Cardiac muscle cell (in vitro differentiated cells and primary cell): ENCODE data around the gene ZAR1. TPM values are rescaled to one million over a fixed set of nuclear protein-coding genes. Genes with fewer than 3 reads are reported as not detected.

Experiments used
- DNase-seq, 2 donors: peaks; one replicate each; pipeline versions ENCODE4 v3.0.0 to v3.0.0-alpha.2; 2010 to 2017; ENCODE audit warnings: low read depth in 1 of 2, low spot score in 1 of 2
- H3K27ac ChIP-seq: fragments of 200-600 bp; sonication (generic); 2 replicates; pipeline ENCODE4 v1.5.1; 2016
- H3K27me3 ChIP-seq: fragments of 200-600 bp; sonication (generic); 2 replicates; pipeline ENCODE4 v1.6.0; 2016; ENCODE audit warnings: control low read depth
- H3K36me3 ChIP-seq: fragments of 200-600 bp; sonication (generic); 2 replicates; pipeline ENCODE4 v1.5.1; 2016; ENCODE audit warnings: control low read depth
- H3K4me1 ChIP-seq: fragments of 200-600 bp; sonication (generic); 2 replicates; pipeline ENCODE4 v1.8.1; 2017; ENCODE audit warnings: low read depth, mild to moderate bottlenecking, mixed run types
- H3K4me3 ChIP-seq: fragments of 200-600 bp; sonication (generic); 2 replicates; pipeline ENCODE4 v1.5.1; 2016; ENCODE audit warnings: mild to moderate bottlenecking
- H3K9me3 ChIP-seq: fragments of 200-600 bp; sonication (generic); 2 replicates; pipeline ENCODE4 v1.5.1; 2017; ENCODE audit warnings: low read depth, mild to moderate bottlenecking, control low read depth
- polyA plus RNA-seq: library from polyadenylated mRNA; unstranded; fragments of >200 nt; fragmentation: Nextera tagmentation; extraction: Ambion mirVana; gene quantifications from 2 replicates; pipeline ENCODE4 v1.2.1, GENCODE V29; 2016
- total RNA-seq: library from RNA; depleted of rRNA; stranded (reverse); fragments of >200 nt; gene quantifications from 2 replicates; pipeline ENCODE4 v1.2.3, GENCODE V29; 2016
- TF ChIP-seq, protein P1 (sequence below): IDR thresholded peaks from 2 replicates; pipeline ENCODE4 v1.5.1; 2012; ENCODE audit warnings: low read depth, mild to moderate bottlenecking, low read length

ZAR1 gene
- total and polyA plus RNA-seq, 2 experiments from 2014 or later = not detected

DNA sequence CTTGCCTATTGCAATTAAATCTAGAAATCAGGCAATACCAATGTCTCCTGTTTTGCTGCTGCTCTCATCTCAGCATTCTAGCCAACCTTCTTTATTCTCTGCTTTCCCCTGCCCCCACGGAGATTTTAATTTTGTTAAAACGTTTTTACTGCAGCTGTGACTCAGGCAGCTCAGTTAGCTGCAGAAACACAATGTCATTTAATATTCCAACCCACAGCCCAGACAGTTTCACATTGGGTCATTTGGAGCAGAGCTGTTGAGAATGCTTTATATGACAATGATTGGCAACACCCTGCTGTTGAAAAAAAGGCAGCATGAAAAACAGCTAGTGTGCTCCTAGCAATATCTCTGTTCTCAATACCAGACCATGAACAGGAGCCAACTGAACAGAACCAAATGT is 19.5 kb upstream of the ZAR1 start:
- H3K4me1 ChIP-seq = no peaks in the 10 kb centered on the region
- H3K27ac ChIP-seq = no peak overlapping the region
- TF ChIP-seq, protein P1, sequence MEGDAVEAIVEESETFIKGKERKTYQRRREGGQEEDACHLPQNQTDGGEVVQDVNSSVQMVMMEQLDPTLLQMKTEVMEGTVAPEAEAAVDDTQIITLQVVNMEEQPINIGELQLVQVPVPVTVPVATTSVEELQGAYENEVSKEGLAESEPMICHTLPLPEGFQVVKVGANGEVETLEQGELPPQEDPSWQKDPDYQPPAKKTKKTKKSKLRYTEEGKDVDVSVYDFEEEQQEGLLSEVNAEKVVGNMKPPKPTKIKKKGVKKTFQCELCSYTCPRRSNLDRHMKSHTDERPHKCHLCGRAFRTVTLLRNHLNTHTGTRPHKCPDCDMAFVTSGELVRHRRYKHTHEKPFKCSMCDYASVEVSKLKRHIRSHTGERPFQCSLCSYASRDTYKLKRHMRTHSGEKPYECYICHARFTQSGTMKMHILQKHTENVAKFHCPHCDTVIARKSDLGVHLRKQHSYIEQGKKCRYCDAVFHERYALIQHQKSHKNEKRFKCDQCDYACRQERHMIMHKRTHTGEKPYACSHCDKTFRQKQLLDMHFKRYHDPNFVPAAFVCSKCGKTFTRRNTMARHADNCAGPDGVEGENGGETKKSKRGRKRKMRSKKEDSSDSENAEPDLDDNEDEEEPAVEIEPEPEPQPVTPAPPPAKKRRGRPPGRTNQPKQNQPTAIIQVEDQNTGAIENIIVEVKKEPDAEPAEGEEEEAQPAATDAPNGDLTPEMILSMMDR = no peak
- H3K27me3 ChIP-seq = no peaks in the 10 kb centered on the region
- no peaks in the 10 kb centered on the region for H3K36me3 ChIP-seq
- no peak overlapping the region for H3K4me3 ChIP-seq
- H3K9me3 ChIP-seq = no peaks in the 10 kb centered on the region
- no peak for DNase-seq

DNA sequence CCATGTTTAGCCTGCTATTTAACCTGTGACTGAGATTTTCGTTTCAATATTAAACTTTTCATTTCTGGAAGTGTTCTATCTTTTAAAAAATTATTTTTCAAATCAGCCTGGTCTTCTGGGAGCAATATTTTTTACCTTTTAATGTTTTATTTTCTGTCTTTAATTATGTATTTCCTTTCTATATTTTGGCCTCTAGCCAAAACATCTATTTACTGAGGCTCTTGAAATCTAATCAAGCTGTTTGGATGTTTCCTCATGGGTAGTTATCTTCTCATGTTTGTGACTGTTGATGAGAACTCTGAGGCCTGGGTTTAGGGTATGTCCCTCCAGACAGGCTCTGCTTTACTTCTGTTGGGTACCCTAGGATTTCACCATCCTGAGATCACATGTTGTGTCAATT is 17.3 kb upstream of the ZAR1 start:
- Histone ChIP-seq H3K4me1 (no peaks in the 10 kb centered on the region), H3K36me3 (no peaks in the 10 kb centered on the region), H3K27me3 (peaks cover 4% of the 10 kb centered on the region), H3K4me3 (no peak overlapping the region), H3K27ac (no peak overlapping the region), H3K9me3 (no peaks in the 10 kb centered on the region)
- TF ChIP-seq, protein P1 = no peak
- no peak for DNase-seq

DNA sequence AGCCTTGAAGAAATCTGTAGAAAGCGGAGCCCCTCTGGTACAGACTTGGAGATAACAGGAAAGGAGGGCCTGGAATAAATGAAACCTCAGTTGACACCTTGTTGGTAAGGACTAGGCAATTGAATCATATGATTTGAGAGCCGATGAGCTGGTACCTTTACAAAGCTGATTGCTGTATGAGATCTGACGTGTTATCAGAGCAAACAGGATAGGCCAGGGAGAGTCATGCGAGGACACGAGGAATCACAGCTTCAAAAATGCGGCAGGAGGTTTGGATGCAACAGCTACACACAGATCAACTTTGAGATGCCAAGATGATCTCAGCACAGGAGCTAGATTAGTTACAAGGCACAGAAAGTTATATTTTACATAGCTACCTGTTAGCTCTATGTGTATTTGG is 14.3 kb upstream of the ZAR1 start:
- no peaks in the 10 kb centered on the region for H3K36me3 ChIP-seq
- DNase-seq = no peak
- TF ChIP-seq, protein P1 = no peak

DNA sequence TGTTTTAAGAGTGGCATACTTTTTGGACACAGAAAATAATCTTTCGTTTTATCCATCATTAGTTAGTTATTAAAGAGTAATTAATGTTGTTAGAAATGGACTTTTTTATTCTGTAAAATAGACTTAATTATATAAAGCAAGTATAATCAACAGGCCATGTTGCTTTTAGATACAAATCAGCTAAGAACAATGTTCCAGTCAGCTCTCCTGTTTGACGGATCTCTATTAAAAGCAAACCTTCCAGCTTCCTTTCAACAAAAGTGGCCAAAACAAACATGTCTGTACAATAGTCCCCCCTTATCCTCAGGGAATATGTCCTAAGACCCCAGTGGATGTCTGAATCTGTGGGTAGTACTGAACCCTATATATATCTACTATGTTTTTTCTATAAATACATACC is 11.8 kb upstream of the ZAR1 start:
- Histone ChIP-seq H3K4me1 (no peaks in the 10 kb centered on the region), H3K9me3 (no peaks in the 10 kb centered on the region), H3K36me3 (no peaks in the 10 kb centered on the region), H3K27ac (no peak overlapping the region), H3K27me3 (peaks cover 44% of the 10 kb centered on the region), H3K4me3 (no peak overlapping the region)
- no peak for DNase-seq
- TF ChIP-seq, protein P1 = no peak

More for the DNA sequence above, 14.3 kb upstream of the ZAR1 start:
- H3K27ac ChIP-seq = no peak overlapping the region
- H3K4me3 ChIP-seq = no peak overlapping the region
- H3K27me3 ChIP-seq = peaks cover 19% of the 10 kb centered on the region
- H3K4me1 ChIP-seq = no peaks in the 10 kb centered on the region
- no peaks in the 10 kb centered on the region for H3K9me3 ChIP-seq

DNA sequence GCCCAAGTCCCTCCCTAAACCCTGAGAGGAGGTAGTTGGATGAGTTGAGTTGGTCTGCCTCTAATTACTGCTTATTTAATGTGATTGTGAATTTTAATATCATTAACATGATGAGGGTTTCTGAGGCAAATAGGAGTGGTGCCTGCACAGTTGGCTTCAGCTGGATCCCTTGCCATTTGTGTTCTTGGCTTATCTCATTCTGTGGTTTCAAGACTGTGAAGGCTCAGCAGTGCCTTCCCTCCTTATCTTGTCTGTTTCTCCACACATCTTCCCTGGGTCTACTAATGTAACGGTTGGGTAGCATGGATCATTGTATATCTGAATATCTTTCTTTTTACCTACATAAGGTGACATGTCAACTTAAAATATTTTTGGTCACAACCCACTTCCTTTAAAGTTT is 8.5 kb upstream of the ZAR1 start:
- DNase-seq = no peak
- H3K27ac ChIP-seq = no peak overlapping the region
- no peaks in the 10 kb centered on the region for H3K36me3 ChIP-seq
- no peak overlapping the region for H3K4me3 ChIP-seq
- peaks cover 74% of the 10 kb centered on the region for H3K27me3 ChIP-seq
- no peaks in the 10 kb centered on the region for H3K4me1 ChIP-seq
- TF ChIP-seq, protein P1 = no peak
- no peaks in the 10 kb centered on the region for H3K9me3 ChIP-seq
